Heart right ventricle (tissue), 16 donors: Measurements from ENCODE around the gene ATL1. TPM values are rescaled to one million over a fixed set of nuclear protein-coding genes. Genes with fewer than 3 reads are reported as not detected.

Experiments
- ATAC-seq, 8 donors: fragments of 200-7000 bp; cut with Tn5 transposase; one replicate each; pipeline ENCODE4 v1.9.1; 2020; ENCODE audit warnings: mild to moderate bottlenecking in 8 of 8, moderate library complexity in 8 of 8, moderate number of reproducible peaks in 1 of 8
- DNase-seq, 2 donors: peaks; one replicate each; pipeline ENCODE4 v3.0.0-alpha.2; 2020
- H3K27ac ChIP-seq, 10 donors: fragments of 200-600 bp; sonication (generic) in 2 of 10; one replicate each; pipeline versions ENCODE4 v1.5.0 to v1.8.0; 2020 to 2022; ENCODE audit warnings: mild to moderate bottlenecking in 3 of 10
- H3K27me3 ChIP-seq, 7 donors: fragments of 200-600 bp; one replicate each; pipeline ENCODE4 v1.8.0; 2021 to 2022; ENCODE audit warnings: mild to moderate bottlenecking in 2 of 7
- H3K36me3 ChIP-seq, 9 donors: fragments of 200-600 bp; sonication (generic) in 1 of 9; one replicate each; pipeline versions ENCODE4 v1.5.0 to v1.8.0; 2020 to 2022; ENCODE audit warnings: mild to moderate bottlenecking in 2 of 9
- H3K4me1 ChIP-seq, 9 donors: fragments of 200-600 bp; sonication (generic) in 1 of 9; one replicate each; pipeline versions ENCODE4 v1.5.0 to v1.8.0; 2020 to 2022; ENCODE audit warnings: mild to moderate bottlenecking in 4 of 9
- H3K4me3 ChIP-seq, 10 donors: fragments of 200-600 bp; sonication (generic) in 2 of 10; one replicate each; pipeline versions ENCODE4 v1.5.0 to v1.8.0; 2020 to 2022; ENCODE audit warnings: mild to moderate bottlenecking in 7 of 10, moderate library complexity in 2 of 10
- H3K9me3 ChIP-seq, 11 donors: fragments of 200-600 bp in 10 of 11; sonication (generic) in 2 of 11; one replicate each; pipeline versions ENCODE4 v1.5.0 to v1.8.0; 2013 to 2022; ENCODE audit warnings: mild to moderate bottlenecking in 2 of 11, control low read depth in 1 of 11, moderate library complexity in 1 of 11
- CTCF ChIP-seq, 9 donors: fragments of 200-600 bp; sonication (generic) in 2 of 9; IDR thresholded peaks; one replicate each; pipeline versions ENCODE4 v1.5.0 to v1.8.0; 2021 to 2022; ENCODE audit warnings: antibody characterized with exemption in 9 of 9, mild to moderate bottlenecking in 5 of 9, moderate library complexity in 1 of 9
- WGBS, 2 donors: extraction: QIAGEN DNeasy Blood & Tissue Kit; methylation state at CpG; one replicate each; pipeline ENCODE4 v1.1.7; 2013; ENCODE audit warnings: inconsistent platforms in 1 of 2; 5-methylcytosine and 5-hydroxymethylcytosine counted together
- intact Hi-C, 10 donors: fragments of 100-400 bp; cut with DNase I; formaldehyde crosslinking; loops; one replicate each; pipeline versions ENCODE4 v1.11.1 to v1.14.2; 2022
- polyA plus RNA-seq, 2 donors: library from polyadenylated mRNA; stranded (reverse); fragments of 200-250 nt; gene quantifications; one replicate each; pipeline ENCODE4 v1.2.3, GENCODE V29; 2013
- total RNA-seq, 10 donors: library from RNA; stranded (reverse); fragmentation: NEBNext Ultra II Directional in 3 of 10; extraction: Animal tissue kit (Norgen Biotek cat#: 25700) in 3 of 10; gene quantifications; one replicate each; pipeline versions ENCODE4 v1.2.1 to v1.2.4, GENCODE V29; 2021 to 2023
- donor health status: Arrhythmogenic right ventricular cardiomyopathy.
- donor health status: ischemic (EF 13 %, LVEDD 7.1; RV severe dilation, severe dysfunction).
- donor health status: healthy with polysubstance abuse.
- donor health status: DM: no; HTN: yes; CAD: no.
- donor health status: DM: no; HTN: no; CAD: no.
- donor health status: ischemic (EF 25% LVEDD 6.9; RV normal size, moderate dysfunction).
- donor health status: ischemic (EF 25% LVEDD 5.7; RV mildly dilated, moderate dysfunction).
- donor health status: healthy.
- donor health status: DM: yes; HTN: yes; CAD: no.
- donor health status: Ischemic cardiomyopathy.
- donor health status: ischemic (EF 35%, LVEDD 5.7; RV mildly dilated, moderate dysfunction).
- donor health status: nonischemic (EF 11% LVEDD 7.7; RV severe dilation, severe dysfunction).
- donor health status: DM: yes; HTN: yes; CAD: no.
- donor health status: PGD.
- donor health status: ischemic (EF 29% LVEDD 5.4; RV normal size, mild dysfunction).
- donor health status: nonischemic (EF 23%, LVEDD 6.1; RV moderate dilation, normal function).

Gene ATL1
- total and polyA plus RNA-seq, 12 donors = 0.42 to 2.0 (median 0.86) TPM

- peaks cover 0 to under 1% (median 0%) of the 10 kb centered on the region in 11 donors for H3K9me3 ChIP-seq
- no peak overlapping the region for H3K4me3 ChIP-seq
- DNase-seq (no peak), ATAC-seq (no peak)
- no peak for TF ChIP-seq CTCF (IDR thresholded peaks at IDR 0.05)
- H3K27me3 ChIP-seq = no peaks in the 10 kb centered on the region
- H3K4me1 ChIP-seq = no peaks in the 10 kb centered on the region
- intact Hi-C loops = no loop called here
- H3K36me3 ChIP-seq = no peaks in the 10 kb centered on the region
- H3K27ac ChIP-seq = no peak overlapping the region
These were observed 18.0 kb downstream of the ATL1 start for GRCh38 chr14:50577982-50578381.

- Histone ChIP-seq H3K4me3 (no peak overlapping the region), H3K4me1 (no peaks in the 10 kb centered on the region)
- intact Hi-C loops = no loop called here
These were observed 18.5 kb downstream of the ATL1 start for GRCh38 chr14:50578433-50578832.

GRCh38 chr14:50590464-50590863 is 30.5 kb downstream of the ATL1 start:
- WGBS, 2 donors = 74 to 77% methylated on average over 2 of the region's 2 CpGs
- ATAC-seq = no peak
- peaks cover 0 to 8% (median 0%) of the 10 kb centered on the region in 9 donors for H3K36me3 ChIP-seq
- H3K27me3 ChIP-seq = no peaks in the 10 kb centered on the region
- H3K4me1 ChIP-seq = no peaks in the 10 kb centered on the region
- no peak for TF ChIP-seq CTCF (IDR thresholded peaks at IDR 0.05)
- intact Hi-C loops = no loop called here
- H3K4me3 ChIP-seq = no peak overlapping the region
- no peak for DNase-seq
- H3K9me3 ChIP-seq = no peaks in the 10 kb centered on the region
- no peak overlapping the region for H3K27ac ChIP-seq

More at GRCh38 chr14:50578433-50578832, 18.5 kb downstream of the ATL1 start:
- DNase-seq = no peak
- H3K36me3 ChIP-seq = no peaks in the 10 kb centered on the region
- H3K27ac ChIP-seq = no peak overlapping the region
- no peaks in the 10 kb centered on the region for H3K27me3 ChIP-seq
- ATAC-seq = no peak
- TF ChIP-seq CTCF (IDR thresholded peaks at IDR 0.05) = no peak
- no peaks in the 10 kb centered on the region for H3K9me3 ChIP-seq

GRCh38 chr14:50594577-50595316 is 34.8 kb downstream of the ATL1 start:
- TF ChIP-seq CTCF (IDR thresholded peaks at IDR 0.05) = no peak
- intact Hi-C loops = no loop called here
- 91 to 94% methylated on average over 8 of the region's 8 CpGs for WGBS, 2 donors
- DNase-seq = no peak
- Histone ChIP-seq H3K9me3 (no peaks in the 10 kb centered on the region), H3K4me1 (no peaks in the 10 kb centered on the region), H3K27ac (no peak overlapping the region), H3K27me3 (no peaks in the 10 kb centered on the region), H3K36me3 (peaks cover 0 to 8% (median 0%) of the 10 kb centered on the region in 9 donors), H3K4me3 (no peak overlapping the region)
- ATAC-seq = no peak
